Ureter (tissue), 1 donor: ENCODE measurements around the gene ZNF335. TPM values are rescaled to one million over a fixed set of nuclear protein-coding genes. Genes with fewer than 3 reads are reported as not detected.
"Not testable (repeated sequence)": the region's sequence is repeated elsewhere in the genome, so short reads cannot be mapped to it uniquely, and the experiment has no call there.

Source experiments
- DNase-seq: peaks from one replicate; pipeline ENCODE4 v3.0.0-alpha.2; 2020; ENCODE audit warnings: low spot score
- total RNA-seq: library from RNA; stranded (reverse); gene quantifications from one replicate; pipeline ENCODE4 v1.2.4, GENCODE V29; 2023
- donor health status: DM: yes; HTN: yes; CAD: no.

Gene ZNF335
- total RNA-seq, 1 donor from 2014 or later: 23.9 TPM

- DNase-seq: peak; percentile 98
Observed at GRCh38 chr20:45934586-45935415, 37.2 kb downstream of the ZNF335 start, which contains the start of gene PCIF1. PCIF1 (plus strand) TSS chr20:45934683; CDS start chr20:45939000, 4,317 bp downstream.

- DNase-seq: no peak
Observed at GRCh38 chr20:45934046-45934585, 37.9 kb downstream of the ZNF335 start.

- peak; percentile 79 for DNase-seq
Observed at GRCh38 chr20:45933266-45934045, 38.5 kb downstream of the ZNF335 start.

- not testable (repeated sequence) for DNase-seq
Observed at GRCh38 chr20:45931680-45932079, 40.3 kb downstream of the ZNF335 start.

DNA sequence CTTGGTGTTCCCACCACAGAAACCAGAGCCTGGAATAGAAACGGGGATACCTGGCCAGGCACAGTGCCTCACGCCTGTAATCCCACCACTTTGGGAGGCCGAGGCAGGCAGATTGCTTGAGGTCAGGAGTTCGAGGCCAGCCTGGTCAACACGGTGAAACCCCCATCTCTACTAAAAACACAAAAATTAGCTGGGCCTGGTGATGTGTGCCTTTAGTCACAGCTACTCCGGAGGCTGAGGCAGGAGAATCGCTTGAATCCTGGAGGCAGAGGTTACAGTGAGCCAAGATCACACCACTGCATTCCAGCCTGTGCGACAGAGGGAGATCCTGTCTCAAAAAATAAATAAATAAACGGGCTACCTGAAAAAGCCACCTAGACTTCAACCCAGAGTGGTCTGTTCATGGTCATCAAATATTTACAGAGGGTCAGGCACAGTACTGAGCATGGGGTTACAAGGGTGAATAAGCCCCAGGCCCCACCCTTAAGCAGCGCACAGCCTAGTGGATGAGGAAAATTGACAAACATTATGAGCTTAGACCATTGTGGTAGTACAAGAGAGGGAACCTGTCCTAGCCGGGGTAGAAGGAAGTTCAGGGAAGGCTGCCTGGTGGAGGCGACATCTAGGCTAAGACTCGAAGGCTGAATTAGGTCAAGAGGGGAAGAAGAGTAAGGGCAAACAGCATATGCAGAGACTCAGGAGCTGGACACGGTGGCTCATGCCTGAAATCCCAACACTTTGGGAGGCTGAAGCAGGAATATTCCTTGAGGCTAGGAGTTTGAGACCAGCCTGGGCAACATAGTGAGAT is 44.7 kb downstream of the ZNF335 start:
- DNase-seq: no peak

GRCh38 chr20:45926731-45927070 is 45.3 kb downstream of the ZNF335 start:
- no peak for DNase-seq

- no peak for DNase-seq
Observed at GRCh38 chr20:45925821-45926506, 46.0 kb downstream of the ZNF335 start.

- DNase-seq: no peak
Observed at GRCh38 chr20:45924391-45925261, 47.4 kb downstream of the ZNF335 start.

GRCh38 chr20:45921337-45922189 is 50.4 kb downstream of the ZNF335 start:
- DNase-seq: no peak

DNA sequence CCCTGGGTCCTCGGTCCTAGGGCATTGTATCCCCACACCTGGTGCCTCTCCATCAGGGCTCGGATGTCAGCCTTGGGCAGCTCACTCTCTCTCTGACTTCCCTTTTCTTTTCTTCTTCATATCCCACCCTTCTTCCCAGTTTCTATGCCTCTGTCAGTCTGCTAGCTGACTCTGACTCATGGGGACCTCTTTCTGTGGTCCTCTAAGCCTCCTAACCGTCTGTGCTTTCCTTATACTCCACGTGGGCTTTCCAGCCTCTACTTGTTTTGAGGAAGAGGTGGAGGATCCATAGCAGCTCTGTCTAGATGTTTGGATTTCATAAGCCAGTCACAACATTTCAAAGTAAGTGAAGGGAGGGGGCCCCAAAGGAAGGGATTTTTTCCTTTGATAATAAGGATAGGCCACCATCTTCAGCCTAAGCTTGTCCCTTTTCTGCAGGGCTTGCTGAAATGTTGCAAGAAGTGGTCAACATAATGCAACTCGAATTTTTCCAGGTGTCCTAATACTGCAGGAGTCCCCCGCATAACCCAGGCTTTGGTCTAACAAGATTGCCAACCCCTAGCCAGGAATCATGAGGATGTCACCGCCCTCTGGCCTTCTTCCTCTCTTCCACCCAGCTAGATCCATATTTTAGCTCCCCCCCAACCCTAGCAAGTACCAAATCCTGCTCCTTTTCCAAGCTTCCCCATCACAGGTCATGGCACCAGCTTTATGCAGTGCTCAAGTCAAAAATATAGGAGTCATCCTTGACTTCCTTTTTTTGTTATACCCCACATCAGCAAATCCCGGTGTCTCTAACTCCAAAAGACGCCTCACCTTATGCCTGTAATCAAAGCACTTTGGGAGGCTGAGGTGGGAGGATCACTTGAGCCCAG is 51.3 kb downstream of the ZNF335 start:
- no peak for DNase-seq

DNA sequence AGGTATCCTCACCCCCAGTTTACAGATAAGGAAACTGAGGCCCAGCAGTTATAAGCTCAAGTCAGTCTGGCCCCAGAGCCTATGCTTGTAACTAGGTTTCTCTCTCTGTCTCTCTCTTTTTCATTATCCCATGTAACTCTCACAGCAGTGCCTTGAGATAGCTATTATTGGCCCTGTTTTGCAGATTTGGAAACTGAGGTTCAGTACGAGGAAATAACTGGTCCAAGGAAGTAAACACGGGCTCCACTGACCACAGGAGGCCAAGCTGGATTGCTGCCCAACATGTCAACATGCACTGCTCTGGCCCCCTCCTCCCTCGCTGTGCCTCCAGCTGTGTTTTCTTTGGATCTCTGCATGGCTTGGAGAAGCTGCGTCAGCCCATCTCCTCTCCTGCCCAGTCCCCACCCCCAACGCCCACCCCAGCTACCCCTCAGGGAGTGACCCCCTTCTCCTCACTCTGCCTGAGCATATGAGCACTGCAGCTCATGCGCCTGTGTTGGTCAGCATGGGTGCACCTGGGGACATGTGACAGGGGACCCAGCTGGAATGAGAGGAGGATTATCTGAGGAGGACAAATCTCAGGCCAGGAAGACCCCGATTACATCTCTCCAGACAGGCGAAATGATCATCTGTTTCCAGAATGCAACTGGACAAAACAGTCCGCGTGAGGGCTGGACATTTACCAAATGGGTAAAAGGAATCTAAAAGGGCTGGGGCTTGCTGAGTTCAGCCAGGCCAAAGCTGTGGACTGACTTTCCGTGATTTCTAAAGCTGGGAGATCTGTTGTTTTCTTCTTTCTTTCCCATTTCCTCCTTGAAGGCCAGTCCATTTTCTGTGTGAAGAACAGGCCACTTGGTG is 52.2 kb downstream of the ZNF335 start:
- DNase-seq: peak; percentile 65

- no peak for DNase-seq
Observed at GRCh38 chr20:45918779-45919537, 53.0 kb downstream of the ZNF335 start.

DNA sequence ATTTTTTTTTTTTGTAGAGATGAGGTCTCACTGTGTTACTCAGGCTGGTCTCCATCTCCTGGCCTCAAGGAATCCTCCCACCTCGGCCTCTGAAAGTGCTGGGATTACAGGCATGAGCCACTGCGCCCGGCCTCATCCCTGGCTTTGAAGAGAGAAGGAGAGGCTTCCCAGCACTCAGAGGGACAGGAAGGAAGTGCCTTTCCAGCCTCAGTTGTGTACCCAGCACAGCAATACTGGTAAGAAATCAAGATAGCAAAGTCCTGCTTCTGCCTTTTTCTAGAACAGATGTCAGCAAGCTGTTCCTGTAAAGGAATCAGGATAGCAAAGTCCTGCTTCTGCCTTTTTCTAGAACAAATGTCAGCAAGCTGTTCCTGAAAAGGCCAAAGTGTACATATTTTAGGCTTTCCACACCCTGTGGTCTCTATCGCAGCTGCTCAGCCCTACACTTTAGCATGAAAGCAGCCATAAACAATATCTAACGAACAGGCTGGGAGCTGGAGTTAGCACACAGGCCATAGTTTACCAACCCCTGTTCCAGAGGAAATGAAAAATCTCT is 53.7 kb downstream of the ZNF335 start:
- no peak for DNase-seq

GRCh38 chr20:45917790-45918141 is 54.2 kb downstream of the ZNF335 start:
- no peak for DNase-seq

- no peak for DNase-seq
Observed at GRCh38 chr20:45913116-45913515, 58.9 kb downstream of the ZNF335 start.

- DNase-seq: no peak
Observed at GRCh38 chr20:45912344-45912682, 59.7 kb downstream of the ZNF335 start.
